COLO829 (cell line): ENCODE measurements around the gene HES5.
"Not testable (repeated sequence)": the region's sequence is repeated elsewhere in the genome, so short reads cannot be mapped to it uniquely, and the experiment has no call there.

ENCODE experiments used
- DNase-seq: peaks from one replicate; pipeline ENCODE4 v3.0.0; 2012; ENCODE audit warnings: low spot score

HES5 gene

GRCh38 chr1:2529784-2530512 lies at the start of gene HES5:
TSS of gene HES5 (minus strand) at chr1:2530263. CDS start at chr1:2530164, 99 bp downstream.
- DNase-seq: no peak

GRCh38 chr1:2578758-2579118 lies 48.7 kb upstream of the HES5 start:
- DNase-seq: no peak

- DNase-seq: not testable (repeated sequence)
These were observed 47.6 kb upstream of the HES5 start for GRCh38 chr1:2577565-2578075.

DNA sequence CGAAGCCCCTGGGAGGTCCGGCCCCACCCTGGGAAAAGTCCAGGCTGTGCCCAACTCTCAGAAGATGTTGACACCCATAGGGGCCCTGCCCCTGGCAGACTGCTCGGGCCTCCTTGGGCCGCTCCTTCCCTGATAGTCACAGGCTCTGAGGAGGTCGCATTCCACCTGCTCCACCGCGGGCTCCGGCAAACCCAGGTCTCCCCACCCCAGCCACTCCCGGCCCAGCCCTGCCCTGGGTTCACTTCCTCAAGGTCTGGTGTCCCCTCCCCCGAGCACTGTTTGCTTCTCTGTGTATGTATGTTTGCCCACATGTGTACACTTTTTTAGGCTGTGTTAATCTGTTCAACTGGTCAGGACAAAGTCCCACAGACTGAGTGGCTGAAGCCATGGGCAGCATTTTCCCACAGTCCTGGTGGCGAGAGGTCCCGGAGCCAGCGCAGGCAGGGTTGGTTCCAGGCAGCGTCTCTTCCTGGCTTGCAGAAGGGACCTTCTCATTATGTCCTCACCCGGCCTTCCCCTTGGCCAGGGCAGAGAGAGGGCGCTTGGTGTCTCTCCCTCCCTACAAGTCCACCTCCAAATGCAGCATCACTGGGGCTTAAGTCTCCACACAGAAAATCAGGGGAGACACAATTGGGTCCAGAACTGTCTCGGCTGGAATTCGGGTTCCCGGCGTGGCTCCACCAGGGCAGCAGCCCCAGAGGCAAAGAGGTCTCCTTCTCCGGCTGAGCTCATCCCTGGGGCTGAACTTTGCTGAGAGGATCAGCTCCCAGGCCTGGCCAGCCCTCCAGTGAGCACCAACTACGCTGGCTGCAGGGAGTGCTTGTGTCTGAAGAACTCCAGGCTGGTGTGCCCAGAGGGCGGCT lies 46.0 kb upstream of the HES5 start:
- no peak for DNase-seq

DNA sequence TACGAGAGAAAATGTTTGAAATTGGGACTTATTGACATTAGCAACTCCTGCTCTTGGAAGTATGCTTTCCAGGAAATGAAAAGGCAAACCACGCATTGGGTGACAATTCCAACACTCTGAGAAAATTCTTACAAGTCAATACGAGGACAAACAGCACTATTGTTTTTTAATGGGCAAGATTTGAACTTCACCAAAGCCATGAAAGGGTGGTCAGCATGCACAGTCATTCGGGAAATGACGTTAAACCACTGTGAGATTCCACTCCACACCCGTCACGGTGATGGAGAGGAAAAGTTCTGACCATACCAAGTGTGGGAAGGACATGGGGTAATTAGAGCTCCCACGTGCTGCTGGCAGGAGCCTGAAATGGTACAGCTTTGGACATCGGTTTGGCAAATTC lies 44.3 kb upstream of the HES5 start:
- DNase-seq: peak; percentile 25

- no peak for DNase-seq
These were observed 43.3 kb upstream of the HES5 start for GRCh38 chr1:2573250-2573920.

- DNase-seq: no peak
These were observed 41.3 kb upstream of the HES5 start for GRCh38 chr1:2571348-2571747.

DNA sequence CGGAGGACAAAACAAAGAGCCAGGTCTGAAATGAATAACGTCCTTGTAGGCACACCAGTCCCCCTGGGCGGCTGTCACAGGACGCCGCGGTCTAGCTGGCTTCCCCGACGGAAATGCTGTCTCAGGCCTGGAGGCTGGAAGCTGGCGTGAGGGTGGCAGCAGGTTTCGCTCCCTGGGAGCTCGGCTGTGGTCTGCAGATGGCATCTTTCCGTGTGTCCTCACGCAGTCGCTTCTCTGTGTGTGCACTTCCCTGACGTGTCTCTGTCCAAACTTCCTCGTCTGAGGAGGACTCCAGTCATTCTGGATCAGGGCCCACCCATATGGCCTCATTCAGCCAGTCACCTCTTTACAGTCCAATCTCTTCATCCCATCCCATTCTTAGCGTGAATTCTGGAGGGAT lies 40.3 kb upstream of the HES5 start:
- DNase-seq: no peak

DNA sequence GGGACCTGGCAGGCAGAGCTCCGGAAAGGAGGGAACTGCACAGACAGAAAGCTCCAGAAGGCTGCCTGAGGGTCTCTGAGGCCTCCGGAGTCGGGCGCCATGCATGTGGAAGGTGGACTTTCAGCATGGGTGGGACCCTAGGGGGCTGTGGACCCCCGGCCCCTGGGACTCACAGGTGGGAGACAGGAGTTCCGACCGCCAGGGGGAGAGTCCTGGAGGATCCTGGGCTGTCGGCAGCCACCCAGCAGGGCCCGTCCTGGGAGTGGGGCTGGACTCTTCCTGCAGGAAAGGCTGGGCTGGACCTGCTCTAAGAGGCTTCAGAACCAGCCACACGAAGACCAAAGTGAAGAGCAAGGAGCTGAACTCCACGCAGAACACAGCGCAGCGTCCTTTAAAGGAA lies 39.6 kb upstream of the HES5 start:
- not testable (repeated sequence) for DNase-seq

- DNase-seq: no peak
These were observed 39.0 kb upstream of the HES5 start for GRCh38 chr1:2569060-2569459.

DNA sequence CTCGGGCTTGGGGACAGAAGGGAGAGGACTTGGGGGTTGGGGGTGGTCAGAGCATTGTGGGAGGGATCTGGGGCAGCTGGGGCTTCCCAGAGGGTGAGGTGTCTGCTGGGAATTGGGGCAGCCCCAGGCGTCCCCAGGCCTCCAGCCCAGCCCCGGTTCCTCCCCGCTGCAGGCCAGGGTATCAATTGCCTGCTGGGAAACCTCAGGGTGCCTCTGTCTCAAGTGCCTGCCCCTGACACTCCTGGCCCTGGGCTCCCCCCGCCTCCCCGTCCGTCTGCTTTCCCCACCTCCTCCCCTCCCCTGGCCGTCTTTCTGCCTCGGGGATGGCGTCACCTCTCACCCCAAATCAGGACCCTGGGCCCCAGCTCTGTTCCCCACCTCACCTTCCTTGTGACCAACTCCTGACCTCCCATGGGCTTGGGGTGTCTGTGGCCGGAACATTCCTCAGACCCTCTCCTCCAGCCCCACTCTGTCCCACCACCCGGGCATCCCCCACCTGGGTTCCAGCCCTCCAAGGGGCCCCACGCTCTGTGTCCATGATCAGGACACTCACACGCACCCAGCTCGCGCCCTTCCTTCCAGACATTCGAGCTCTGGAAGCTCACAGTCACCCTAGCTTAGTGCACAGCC lies 38.2 kb upstream of the HES5 start:
- DNase-seq: not testable (repeated sequence)

DNA sequence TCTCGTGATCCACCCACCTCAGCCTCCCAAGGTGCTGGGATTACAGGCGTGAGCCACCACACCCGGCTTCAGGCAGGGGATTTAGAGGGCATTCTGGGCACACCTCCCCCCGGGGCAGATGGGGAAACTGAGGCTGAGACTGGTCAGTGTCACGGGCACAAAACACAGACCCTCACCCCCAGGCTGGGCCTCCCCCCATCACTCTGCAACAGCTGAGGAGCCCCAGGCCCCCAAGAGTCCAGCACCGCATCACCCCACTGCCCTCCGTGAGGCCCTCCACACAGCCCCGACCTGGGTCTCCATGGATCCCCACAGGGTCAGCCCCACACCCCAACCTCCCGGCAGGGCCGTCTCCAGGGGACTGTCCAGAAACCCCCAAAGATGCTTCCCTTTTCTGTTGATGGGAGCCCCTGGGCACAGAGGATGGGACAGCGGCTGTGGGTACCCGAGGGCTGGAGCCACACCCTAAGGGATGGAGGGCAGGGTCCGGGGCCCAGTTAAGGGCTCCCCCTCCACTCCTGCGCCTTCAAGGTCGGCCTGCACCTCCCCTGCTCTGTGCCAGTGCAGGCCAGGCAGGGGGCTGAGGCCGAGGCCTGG lies 37.1 kb upstream of the HES5 start:
- no peak for DNase-seq

DNA sequence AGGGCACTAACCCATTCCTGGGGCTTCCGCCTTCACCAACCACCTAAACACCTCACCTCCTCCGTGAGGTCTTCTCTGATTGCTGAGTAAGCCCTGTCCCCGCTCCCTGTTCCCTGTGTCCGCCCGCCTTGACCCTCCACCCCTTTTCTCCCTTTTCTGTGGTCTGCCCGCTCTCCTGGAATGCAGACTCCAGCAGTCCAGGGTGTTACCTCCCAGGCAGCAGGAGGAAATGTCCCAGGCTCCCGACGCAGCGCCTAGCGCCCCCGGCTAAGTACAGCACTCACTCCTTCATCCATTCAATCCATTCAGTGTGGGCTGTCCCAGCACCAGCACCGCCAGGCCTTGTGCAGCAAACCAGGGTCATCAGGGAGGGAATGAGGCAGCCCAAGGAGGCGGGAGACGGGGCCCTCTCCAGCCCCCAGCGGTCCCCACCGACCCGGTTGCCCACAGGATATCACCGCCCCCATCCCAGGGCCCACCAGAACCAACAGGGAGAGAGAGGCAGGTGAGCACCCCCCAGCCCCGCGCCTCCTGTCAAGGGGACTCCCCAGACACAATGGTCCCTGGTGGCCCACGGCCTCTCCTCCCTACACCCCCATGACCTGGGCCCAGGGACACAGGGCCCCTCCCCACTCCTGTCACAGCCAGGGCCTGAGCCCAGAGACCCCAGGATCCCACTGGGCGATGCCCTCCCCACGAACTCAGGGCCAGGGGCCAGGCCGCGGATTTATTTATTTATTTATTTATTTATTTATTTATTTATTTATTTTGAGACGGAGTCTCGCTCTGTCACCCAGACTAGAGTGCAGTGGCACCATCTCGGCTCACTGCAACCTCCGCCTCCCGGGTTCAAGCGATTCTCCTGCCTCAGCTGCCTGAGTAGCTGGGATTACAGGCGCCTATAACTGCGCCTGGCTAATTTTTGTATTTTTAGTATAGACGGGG lies 36.3 kb upstream of the HES5 start:
- DNase-seq: no peak

DNA sequence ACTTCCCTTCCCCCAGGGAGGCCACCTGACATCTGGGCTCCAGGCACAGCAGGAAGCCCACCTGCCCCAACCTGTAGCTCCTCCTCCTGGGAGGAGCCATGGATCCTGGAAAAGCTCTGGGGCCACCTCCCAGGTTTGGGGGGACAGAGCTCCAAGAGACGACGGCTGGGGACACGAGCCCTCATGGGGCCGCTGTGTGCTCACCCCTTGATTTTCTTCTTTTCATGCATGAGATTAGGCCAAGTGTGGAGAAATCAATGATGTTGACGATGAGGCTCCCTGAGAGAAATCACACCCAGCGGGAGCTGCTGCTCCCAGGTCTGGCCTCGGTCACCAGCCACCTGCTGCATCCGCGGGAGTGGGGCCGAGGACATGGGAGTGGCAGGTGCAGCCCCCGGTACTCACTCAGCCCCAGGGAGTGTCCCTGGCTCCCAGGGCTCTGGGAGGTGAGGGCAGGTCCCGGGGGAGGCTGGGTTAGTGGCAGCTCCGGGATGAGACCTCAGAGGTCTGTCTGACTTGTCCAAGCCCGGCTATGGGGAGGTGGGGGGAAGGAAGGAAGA lies 34.8 kb upstream of the HES5 start:
- DNase-seq: no peak

DNA sequence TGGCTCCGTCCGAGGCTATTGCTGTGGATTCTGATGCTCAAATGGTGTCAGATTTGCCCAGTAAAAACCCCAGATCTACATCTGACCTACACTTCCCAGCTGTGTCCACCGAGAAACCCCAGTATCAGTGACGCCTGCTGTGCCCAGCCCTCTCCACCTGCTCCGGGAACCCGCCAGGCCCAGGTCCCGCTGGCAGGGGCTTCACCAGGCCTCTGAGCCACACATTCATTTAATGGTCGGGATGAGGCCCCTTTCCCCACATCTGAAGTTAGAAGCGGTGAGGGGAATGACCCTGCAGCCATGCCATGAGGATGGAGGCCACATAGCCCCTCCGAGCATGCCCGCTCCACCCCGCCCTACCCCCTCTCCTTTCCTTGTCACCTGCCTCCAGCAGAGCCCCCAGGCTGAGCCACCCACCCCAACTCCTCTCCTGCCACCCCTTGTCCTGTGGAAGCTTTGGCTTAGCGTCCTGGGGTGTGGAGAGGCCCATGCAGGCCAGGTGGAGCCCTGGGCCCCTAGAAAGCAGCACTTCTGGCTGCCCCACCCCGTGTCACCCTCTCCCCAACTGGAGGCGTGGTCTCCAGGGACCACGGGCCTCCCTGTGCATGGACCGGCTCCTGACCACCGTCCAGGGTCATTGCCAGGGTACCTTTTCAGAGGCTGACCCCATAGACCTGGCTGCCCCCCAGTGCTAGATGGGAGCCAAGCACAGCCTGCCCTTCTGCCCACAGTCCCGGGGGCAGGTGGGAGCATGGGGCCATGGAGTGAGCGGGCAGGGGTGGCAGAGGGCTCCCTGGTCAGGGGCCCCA lies 34.1 kb upstream of the HES5 start:
- DNase-seq: no peak

GRCh38 chr1:2563205-2563604 lies 33.1 kb upstream of the HES5 start:
- no peak for DNase-seq

GRCh38 chr1:2561898-2562895 lies 32.1 kb upstream of the HES5 start:
- DNase-seq: no peak

DNA sequence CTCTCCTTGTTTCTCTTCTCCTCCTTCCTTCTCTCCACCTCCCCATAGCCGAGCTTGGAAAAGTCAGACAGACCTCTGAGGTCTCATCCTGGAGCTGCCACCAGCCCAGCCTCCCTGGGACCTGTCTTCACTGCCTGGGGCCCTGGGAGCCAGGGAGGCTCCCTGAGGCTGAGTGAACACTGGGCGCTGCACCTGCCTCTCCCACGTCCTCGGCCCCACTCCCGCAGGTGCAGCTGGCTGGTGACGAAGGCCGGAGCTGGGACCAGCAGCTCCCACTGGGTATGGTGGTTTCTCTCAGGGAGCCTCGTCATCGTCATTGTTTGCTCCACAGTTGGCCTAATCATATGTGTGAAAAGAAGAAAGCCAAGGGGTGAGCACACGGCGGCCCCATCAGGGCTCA lies 31.4 kb upstream of the HES5 start:
- no peak for DNase-seq
